ENCODE data around the gene IDH3G.
A peak's percentile ranks its signal among the peaks of the same experiment; 100 is the strongest.
"Not testable (repeated sequence)": the region's sequence is repeated elsewhere in the genome, so short reads cannot be mapped to it uniquely, and the experiment has no call there.

The IDH3G gene

DNA sequence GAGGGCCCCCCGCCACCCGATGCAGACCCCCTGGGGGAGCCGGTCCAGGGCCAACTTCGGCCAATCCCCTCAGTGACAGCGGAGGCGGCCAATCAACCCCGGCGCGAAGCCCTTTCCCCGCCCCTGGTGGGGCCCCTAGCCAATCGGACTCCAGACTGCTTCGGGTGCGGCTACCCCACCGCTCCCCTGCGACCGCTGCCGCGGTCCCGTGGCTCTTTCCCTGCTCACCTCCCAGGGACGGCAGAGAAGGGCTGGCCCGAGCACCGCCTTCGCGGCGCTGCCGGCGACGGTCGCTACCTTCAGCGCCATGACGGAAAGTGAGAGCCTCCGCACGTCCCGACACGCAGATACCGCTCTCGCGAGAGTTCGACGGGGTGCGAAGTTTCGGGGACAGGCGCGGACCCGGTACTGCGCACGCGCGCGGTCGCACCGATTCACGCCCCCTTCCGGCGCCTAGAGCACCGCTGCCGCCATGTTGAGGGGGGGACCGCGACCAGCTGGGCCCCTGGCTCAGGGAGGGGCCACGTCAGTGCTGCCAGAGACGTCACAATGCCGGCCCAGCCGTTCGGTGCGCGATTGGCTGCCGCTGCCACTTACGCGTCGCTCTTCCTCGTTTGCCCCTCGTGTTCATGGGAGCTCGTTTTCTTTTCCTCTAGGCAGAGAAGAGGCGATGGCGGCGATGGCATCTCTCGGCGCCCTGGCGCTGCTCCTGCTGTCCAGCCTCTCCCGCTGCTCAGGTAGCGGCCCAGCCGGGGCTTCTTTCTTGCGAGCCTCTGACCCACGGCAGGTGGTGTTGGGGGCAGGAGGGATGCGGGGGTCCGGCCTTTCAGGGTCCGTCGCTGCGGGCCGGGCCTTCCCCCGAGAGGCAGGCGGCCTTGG lies at the start of gene IDH3G, which contains the start of gene SSR4:
Gene IDH3G (minus strand): TSS at position 358 of the 879 bp plus-strand sequence. CDS start 49 bp downstream, at position 309.
Gene SSR4 (plus strand): TSS at position 651 of the 879 bp plus-strand sequence. CDS start 20 bp downstream, at position 671.
- DNase-seq, result peak; percentile 95 to 96

DNA sequence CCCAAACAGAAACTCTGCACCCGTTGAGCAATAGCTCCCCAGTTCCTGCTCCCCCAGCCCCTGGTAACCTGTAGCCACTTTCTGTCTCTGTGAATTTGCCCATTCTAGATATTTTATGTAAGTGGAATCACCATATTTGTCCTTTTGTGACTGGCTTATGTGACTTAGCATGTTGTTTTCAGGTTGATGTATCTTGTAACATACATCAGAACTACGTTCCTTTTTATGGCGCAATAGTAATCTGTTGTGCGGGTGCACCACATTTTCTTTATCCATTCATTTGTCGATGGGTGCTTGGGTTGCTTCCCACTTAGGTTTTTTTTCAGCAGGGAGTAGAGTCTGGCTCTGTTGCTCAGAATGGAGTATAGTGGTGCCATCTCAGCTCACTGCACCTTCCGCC lies 42.7 kb upstream of the IDH3G start:
- DNase-seq, result no peak

- DNase-seq, result no peak
Observed at GRCh38 chrX:153832728-153833127, 38.6 kb upstream of the IDH3G start.

- DNase-seq, result no peak
Observed at GRCh38 chrX:153831429-153832150, 37.4 kb upstream of the IDH3G start.

DNA sequence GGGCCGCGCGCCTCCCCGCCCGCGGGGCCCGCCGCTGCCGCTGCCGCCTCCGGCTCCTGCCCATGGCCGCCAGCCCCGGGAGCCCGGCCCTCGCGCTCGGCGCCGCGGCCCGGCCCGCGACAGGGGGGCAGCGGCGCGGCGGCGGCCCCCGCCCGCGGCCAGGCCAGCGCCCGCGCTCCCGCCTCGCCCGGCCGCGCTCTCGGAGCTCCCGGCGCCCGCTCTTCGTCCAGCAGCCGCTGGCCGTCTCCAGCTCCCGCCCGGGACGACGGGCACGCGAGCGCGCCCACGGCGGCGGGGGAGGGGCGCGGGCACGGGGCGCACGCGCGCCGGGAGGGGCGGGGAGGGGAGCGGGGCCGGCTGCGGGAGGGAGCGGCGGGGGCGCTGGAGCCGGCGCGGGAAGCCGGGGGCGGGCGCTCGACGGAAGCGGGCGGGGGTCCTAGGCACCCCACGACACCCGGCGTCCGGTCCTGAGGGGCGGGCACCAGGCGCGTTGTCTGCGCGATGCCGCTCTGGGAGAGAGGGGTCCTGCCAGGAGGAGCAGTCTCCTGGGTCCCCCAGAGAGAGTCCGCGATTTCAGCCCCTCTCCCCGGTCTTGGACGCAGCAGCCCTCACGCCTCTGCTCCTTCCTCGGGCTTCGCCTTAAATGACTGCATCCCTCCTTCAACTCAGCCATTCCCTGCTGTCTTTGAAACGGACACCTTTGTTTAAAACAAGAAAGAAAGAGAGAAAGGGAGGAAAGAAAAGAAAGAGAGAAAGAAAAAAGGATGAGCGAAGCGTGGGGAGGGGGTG lies 36.7 kb upstream of the IDH3G start:
- DNase-seq, result no peak

DNA sequence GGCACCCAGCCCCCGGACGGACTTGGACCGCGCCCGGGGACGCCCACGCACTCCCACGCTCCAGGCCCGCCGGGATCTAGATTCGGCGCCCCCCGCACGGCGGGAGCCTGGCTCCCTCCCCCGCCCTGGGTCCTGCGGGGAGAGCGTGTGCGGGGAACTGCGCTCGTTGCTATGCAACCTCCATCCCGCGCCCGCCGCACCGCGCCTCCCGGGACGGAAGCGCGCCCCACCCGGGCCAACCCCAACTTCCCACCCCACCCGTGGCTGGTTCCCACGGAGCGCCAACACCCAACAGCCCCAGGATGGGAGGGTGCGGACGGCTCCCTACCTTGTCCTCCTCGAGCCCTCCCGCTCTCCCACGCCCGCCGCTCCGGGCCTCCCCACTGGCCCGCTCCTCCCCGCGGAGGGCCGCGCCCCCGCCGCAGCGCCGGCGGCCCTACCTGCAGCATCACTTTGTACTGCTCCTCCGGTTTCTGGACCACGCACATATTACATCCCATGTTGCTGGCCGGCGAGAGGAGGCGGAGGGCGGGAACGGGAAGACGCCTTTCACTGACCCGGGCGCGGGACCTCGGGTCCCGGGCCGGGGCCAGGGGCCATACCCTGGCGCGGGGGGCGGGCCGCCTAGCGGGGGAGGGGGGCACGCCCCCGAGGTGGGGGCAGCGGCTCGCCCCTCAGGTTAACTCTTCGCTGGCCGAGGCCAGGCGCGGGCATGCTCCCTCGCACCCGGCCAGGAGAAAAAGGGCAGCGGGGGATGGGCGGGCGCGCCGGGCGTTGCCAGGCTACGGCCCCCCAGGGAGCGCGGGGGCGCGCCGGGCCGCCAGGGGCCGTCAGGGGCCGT lies 35.8 kb upstream of the IDH3G start, which contains the start of gene PDZD4:
Gene PDZD4 (minus strand): TSS at position 746 of the 841 bp plus-strand sequence. CDS start 246 bp downstream, at position 500.
- no peak for DNase-seq

- DNase-seq, result no peak
Observed at GRCh38 chrX:153829549-153829798, 35.3 kb upstream of the IDH3G start.

- DNase-seq, result no peak
Observed at GRCh38 chrX:153828723-153829548, 34.8 kb upstream of the IDH3G start.

GRCh38 chrX:153828308-153828707 lies 34.1 kb upstream of the IDH3G start:
- DNase-seq, result no peak

DNA sequence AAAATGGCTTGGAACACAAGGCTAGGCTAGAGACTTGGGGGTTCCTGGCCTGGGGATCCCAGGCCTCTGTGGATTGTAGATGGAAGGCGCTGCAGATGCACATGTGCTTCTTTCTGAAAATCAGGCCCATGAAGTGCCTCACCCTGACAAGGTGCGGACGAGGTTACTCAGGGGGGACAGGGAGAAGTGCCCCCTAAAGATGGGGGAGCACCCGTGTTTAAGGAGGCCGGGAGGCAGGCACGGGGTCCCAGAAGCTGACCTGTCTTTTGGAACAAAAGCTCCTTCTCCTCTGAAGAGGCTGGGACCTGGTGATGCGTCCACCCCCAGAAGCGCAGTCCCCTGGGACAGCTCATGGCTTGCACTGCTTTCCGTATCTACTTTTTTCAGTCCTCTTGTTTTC lies 33.7 kb upstream of the IDH3G start:
- DNase-seq, result no peak

GRCh38 chrX:153827016-153827415 lies 32.8 kb upstream of the IDH3G start:
- no peak for DNase-seq

GRCh38 chrX:153825042-153825441 lies 30.9 kb upstream of the IDH3G start:
- DNase-seq, result no peak

- no peak for DNase-seq
Observed at GRCh38 chrX:153824348-153824747, 30.2 kb upstream of the IDH3G start.

GRCh38 chrX:153821066-153821465 lies 26.9 kb upstream of the IDH3G start:
- DNase-seq, result no peak

- no peak for DNase-seq
Observed at GRCh38 chrX:153820601-153821000, 26.4 kb upstream of the IDH3G start.

DNA sequence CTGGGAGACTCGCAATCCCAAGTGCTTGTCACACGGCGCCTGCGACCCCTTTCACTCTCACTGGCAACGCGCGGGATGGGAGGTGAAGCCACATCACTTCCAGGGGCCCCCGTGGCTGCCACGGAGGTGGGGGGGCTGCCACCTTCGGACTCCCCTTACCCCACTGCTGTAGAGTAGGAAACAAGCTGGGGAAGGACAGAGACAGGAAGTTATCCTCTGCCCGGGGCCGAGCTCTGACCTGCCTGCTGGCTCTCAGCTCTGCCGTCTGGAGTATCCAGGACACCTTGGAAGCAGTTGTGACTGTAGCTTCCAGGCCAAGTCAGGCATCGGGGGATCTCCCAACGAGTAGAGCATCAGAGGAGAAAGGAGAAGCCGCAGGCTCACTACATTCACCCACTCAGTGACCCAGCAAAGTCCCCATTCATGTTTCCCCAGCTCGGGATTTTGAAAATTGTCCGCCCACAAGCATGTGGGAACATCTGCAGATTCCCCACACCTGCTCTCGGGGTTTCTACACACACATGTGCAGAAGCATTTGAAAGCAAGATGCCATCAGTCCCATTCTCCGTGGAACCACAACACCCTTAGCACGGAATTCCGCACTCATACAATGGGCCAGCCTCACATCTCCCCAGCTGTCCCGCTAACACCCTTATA lies 25.3 kb upstream of the IDH3G start:
- DNase-seq, result no peak

GRCh38 chrX:153818571-153819383 lies 24.6 kb upstream of the IDH3G start:
- DNase-seq, result peak; percentile 44 to 54

- DNase-seq, result not testable (repeated sequence)
Observed at GRCh38 chrX:153818064-153818463, 23.9 kb upstream of the IDH3G start.

DNA sequence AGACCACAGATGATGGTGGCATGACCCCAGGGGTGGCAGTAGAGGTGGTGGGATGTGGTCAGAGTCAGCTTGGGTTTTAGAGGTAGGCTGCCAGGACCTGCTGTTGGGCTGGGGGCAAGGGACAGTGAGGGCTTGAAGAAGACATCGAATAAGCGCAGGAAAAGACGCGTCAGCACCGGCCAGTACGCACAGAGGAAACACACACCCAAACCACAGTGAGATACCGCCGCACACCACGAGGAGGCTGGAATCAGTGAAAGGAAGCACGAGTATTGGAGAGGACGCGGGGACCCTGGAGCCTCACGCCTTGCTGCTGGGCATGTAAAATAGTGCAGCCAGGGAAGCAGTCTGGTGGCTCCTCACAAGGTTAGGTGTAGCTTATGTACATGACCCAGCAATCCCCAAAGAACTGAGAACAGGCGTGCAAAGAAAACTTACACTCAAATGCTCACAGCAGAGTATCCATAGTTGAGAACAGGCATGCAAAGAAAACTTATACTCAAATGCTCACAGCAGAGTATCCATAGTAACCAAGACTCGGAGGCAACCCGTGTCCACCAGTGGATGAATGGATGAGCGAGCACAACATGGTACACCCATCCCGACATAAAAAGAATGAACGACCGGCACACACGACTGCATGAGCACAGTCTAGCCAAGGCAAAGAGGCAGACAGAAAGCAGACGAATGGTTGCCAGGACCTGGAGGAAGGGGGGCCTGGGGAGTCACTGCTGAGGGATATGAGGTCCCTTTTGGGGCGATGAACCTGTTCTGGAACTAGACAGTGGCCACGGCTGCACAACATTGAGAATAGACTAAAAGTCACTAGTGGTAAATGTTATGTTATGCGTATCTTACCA lies 22.9 kb upstream of the IDH3G start:
- DNase-seq, result peak; percentile 31 to 49
